A673 (cell line): Measurements from ENCODE around the gene YIPF2.

Experiments used
- CTCF ChIP-seq: fragments of 300-800, 200-600 bp; sonication (generic); conservative IDR thresholded peaks from 2 replicates; pipeline ENCODE4 v1.5.1; 2017; ENCODE audit warnings: low read depth, mild to moderate bottlenecking, antibody characterized with exemption, low read length, moderate library complexity, mixed read lengths
- EZH2 ChIP-seq: fragments of 200-600 bp; sonication (generic); IDR thresholded peaks from 2 replicates; pipeline ENCODE4 v1.6.1; 2017; ENCODE audit warnings: borderline replicate concordance, low read depth, mild to moderate bottlenecking, mixed read lengths, antibody characterized with exemption, low read length; ENCODE audit not compliant: poor library complexity, severe bottlenecking

GRCh38 chr19:10960314-10961072 lies 32.1 kb upstream of the YIPF2 start, which contains the start of gene SMARCA4:
- TF ChIP-seq CTCF (no peak), EZH2 (no peak)
